ENCODE data around the gene PLCH1.

Gene PLCH1

DNA sequence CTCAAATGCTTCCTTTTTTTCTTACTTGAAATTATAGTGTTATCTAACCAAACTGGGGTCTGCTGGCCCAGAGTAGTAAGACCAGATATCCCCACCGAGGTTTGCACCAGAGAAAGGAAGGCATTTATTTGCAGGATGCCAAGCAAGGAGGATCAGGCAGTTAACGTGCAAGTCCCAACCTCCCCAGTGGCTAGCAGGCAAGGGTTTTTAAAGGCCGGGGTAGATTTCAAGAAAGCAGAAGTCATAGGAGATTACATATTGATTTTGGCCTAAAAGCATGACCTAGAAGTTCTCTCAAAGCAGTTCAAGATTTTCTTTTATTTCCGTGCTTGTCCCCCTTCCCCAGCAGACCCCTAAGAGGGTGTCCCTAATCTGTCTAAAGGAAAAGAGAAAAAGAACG lies 418.6 kb downstream of the PLCH1 start:
- H3K9ac ChIP-seq = no peak overlapping the region
- TF ChIP-seq Cebpa-rat (IDR thresholded peaks at IDR 0.05) = no peak
- no peak overlapping the region for H3K27ac ChIP-seq
- H4K20me1 ChIP-seq = no peaks in the 10 kb centered on the region
- H3K27me3 ChIP-seq = no peaks in the 10 kb centered on the region
- H3K36me3 ChIP-seq = no peaks in the 10 kb centered on the region
- H3K9me3 ChIP-seq (replicated peaks in 1 of 11) = no peaks in the 10 kb centered on the region
- peaks cover 0 to 14% (median 4%) of the 10 kb centered on the region in 10 experiments; a peak in 7 of 20 replicates for H3K4me1 ChIP-seq
- H3K4me2 ChIP-seq = no peak overlapping the region
- no peak overlapping the region for H3K4me3 ChIP-seq
